Activated naive CD4-positive, alpha-beta T cell treated with Interleukin-2 at 50 U/mL for 16 hours (primary cell): ENCODE data around the gene POLRMT.
"Not testable (repeated sequence)": the region's sequence is repeated elsewhere in the genome, so short reads cannot be mapped to it uniquely, and the experiment has no call there.

Source experiments
- DNase-seq: peaks from one replicate; pipeline ENCODE4 v3.0.0-alpha.2; 2020

Gene POLRMT

GRCh38 chr19:646779-647565 lies 13.6 kb upstream of the POLRMT start:
- no peak for DNase-seq

GRCh38 chr19:645912-646778 lies 12.8 kb upstream of the POLRMT start:
- DNase-seq = no peak

GRCh38 chr19:644789-645188 lies 11.5 kb upstream of the POLRMT start:
- DNase-seq = no peak

DNA sequence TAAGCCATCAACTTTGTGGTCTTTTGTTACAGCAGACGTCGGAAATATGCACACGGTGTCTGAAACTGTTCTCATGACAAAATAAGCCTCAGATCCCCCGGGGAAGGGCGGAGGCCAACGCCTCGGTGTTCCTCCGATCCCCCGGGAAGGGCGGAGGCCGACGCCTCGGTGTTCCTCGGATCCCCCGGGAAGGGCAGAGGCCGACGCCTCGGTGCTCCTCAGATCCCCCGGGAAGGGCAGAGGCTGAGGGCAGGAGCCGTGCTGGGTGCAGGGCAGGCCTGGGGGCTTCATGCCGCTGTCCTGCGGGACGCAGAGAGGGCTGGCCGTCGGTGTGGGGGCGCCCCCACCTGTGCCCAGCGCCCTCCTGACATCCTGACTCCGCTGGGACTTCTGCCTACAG lies 11.0 kb upstream of the POLRMT start:
- DNase-seq = no peak

GRCh38 chr19:643736-644135 lies 10.4 kb upstream of the POLRMT start:
- DNase-seq = no peak

DNA sequence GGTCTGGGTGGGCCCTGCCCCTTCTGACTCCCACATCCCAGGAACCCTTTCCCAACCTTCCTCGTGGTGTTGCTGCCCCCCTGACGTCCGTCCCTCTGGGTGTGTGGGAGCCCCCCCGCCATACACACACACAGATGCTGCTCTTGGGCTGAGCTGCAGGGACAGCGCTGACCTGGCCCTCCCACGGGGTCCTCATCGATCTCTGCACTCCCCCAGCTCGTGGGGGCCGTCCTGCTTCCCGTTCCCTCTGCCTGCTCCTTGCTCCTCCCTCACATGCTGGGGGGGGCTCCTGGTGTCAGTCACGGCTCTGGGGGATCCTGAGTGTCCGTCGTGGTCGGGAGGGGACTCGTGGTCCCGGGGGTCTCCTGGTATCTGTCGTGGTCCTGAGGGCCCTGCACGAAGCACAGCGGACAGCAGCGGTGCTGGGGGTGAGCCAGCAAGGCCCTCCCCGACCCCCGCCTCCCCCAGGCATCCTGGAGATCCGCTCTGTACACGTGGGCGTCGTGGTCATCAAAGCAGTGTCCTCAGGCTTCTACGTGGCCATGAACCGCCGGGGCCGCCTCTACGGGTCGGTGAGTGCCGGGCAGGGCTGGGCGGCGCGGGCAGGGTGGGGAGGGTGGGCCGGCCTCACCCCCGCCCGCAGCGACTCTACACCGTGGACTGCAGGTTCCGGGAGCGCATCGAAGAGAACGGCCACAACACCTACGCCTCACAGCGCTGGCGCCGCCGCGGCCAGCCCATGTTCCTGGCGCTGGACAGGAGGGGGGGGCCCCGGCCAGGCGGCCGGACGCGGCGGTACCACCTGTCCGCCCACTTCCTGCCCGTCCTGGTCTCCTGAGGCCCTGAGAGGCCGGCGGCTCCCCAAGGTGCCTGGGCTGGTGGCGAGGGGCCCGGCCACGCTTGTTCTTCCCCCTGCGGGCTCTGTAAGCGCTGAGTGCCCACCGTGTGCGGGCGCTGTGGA lies 9.7 kb upstream of the POLRMT start:
- no peak for DNase-seq

DNA sequence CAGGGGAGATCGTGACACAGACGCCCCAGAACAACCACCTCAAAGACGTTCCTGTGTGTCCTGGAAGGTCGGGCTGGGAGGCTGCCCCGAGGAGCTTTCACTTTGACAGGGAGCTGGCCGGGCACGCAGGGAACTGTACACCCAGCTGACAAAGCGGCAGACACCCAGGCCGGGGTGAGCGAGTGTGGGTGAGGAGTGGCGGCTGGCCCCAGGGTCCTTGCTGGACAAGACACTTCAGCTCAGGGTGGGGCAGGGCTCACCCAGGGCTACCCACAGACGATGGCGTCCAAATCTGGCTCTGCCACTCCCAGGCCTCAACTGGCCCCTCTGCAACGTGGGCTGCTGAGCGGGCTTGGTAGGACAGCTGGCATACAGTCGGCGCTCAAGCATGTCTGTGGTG lies 8.4 kb upstream of the POLRMT start:
- DNase-seq = no peak

- no peak for DNase-seq
Measured at GRCh38 chr19:640606-641189, 7.4 kb upstream of the POLRMT start.

DNA sequence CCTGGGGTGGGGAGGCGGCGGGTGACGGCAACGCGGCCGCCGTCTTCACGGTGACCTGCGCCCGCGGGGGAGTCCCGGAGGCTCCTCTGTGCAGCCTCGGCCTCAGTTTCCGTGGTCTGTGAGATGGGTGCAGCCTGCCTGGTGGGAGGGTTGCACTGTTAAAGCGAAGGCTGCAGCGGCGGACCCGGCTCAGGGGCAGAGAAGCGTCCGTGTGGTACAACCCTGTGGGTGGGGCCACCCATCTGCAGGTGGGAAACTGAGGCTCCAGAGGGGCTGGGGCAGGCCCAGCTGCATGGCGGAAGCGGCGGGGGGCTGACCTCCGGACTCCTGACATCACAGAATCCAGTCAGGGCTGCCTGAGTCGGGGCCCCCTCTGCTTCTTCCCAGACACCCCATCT lies 6.8 kb upstream of the POLRMT start:
- no peak for DNase-seq

- peak; percentile 96 for DNase-seq
Measured at GRCh38 chr19:639253-640160, 6.2 kb upstream of the POLRMT start, which contains the start of gene FGF22. FGF22 (plus strand) TSS chr19:639879; CDS start chr19:639926, 47 bp downstream.

DNA sequence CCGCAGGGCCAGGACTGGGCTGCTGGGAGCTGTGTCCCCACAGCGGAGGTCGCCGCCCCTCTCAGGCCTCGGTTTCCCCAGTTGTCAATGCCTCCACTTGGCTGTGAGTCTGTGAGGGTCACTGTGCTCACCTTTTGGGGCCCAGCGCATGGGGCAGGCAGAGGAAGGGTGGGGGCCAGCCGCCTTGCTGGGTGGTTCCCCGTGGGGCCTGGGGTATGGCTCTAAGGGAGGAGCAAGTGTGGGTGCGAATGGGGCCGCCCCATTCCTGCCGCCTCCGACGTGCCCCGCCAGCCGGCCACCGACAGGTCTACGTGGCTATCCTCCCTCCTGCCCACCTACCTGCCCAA lies 5.5 kb upstream of the POLRMT start:
- no peak for DNase-seq

DNA sequence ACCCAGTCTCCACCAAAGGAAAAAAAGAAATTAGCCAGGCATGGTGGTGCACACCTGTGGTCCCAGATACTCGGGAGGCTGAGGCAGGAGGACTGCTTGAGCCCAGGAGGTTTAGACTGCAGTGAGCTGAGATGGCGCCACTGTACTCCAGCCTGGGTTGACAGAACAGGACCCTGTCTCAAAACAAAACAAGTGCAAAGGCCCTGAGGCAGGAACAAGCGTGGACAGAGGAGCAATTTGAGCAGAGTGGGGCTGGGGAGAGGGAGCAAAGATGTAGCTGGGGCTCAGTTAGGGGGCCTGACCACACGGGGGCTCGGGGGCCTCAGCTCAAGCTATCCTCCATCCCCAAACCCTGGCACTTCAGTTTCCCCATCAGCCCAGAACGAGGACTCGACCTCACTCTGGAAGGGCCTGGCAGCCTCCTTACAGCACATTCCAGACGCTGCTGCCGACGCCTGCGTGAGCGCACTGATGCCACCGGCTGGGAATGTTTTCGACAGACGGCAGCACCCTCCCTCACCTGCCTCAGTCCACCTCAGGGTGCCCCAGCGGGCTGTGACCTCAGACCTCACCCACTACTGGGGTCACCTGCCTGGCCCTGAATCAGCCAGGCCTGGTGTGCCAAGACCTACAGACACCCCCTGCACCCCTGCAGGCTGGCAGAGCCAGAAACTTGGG lies 1.8 kb upstream of the POLRMT start:
- no peak for DNase-seq

DNA sequence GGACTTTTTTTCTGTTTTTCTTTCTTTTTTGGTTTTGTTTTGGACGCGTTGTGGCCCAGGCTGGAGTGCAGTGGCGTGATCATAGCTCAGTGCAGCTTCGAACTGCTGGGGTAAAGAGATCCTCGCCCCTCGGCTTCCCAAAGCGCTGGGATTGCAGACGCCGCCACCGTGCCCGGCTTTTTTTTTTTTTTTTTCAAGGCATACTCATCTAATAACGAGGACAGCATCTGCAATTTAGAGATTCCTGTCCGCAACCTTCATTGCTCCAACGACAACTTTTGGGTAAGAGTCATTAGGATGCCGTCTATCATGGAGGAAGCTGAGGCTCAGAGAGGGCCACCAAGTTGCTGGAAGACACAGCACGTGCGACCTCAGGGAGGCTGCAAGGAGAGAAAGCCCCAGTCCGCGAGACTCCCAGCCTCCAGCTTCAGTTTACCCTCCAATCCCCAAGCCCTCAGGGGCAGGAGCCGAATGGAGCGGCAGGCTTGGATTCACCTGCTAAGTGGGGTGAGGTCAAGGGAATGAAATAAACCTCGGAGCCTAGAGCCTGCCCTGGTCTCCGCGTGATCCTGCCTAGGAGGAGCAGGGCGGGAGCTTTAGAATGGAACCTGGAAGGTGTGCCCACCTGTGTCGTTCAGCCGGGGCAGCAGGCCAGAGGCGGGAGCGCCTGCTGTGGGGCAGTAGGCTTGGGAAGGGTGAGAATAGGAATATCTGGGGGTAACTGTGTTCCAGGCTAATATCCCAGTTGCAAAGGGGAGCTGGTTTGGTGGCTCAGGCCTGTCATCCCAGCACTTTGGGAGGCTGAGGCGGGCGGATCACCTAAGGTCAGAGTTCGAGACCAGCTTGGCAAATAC lies 676 bp upstream of the POLRMT start:
- no peak for DNase-seq

DNA sequence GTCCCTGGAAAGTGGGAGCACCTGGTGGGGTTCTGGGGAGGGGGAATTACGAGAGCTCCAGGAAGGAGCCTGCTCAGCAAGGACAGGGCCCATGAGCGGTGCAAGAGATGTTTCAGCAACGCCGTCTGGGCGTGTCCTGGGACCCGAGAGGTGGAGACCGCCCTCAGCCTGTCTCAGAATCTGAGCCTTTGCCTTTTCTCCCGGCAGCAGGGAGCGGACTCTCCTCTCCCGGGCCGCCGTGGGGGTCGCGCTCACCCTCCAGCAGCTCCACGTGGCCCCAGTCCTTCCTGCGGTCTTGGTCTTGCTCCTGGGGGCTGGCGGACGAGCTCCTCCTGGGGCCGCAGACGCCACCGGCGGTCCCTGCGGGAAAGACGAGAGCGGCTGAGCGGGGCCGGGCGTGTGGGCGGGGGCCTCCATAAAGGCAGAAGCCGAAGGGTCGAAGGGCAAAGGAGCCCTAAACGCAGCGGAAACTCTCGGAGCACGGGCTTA lies 714 bp downstream of the POLRMT start:
- peak; percentile 53 for DNase-seq

- no peak for DNase-seq
Measured at GRCh38 chr19:629961-630714, 3.2 kb downstream of the POLRMT start.

- not testable (repeated sequence) for DNase-seq
Measured at GRCh38 chr19:629515-629914, 3.8 kb downstream of the POLRMT start.

DNA sequence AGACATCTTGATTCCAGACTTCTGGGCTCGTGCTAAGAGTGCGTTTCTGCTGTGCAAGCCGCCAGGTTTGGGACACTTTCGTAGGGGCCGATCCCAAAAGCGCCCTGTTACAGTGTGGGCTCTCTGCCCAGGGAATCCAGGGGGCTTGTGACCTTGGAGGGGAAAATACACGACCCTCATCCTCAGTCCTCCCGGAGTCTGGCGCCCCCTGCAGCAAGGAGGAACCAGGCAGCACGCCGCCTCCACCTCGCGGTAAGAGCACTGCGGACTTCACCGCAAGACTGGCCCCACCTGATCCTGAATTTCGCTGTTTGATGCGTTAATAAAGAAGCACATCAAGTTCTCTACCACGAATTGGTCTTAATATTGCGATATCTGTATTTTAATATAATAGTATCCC lies 5.2 kb downstream of the POLRMT start:
- DNase-seq = no peak

GRCh38 chr19:626566-626965 lies 6.8 kb downstream of the POLRMT start:
- not testable (repeated sequence) for DNase-seq

- DNase-seq = no peak
Measured at GRCh38 chr19:625257-625656, 8.1 kb downstream of the POLRMT start.
